Dedifferentiated amniotic fluid mesenchymal stem cell (primary cell): Measurements from ENCODE around the gene MLX.
"Not testable (repeated sequence)": the region's sequence is repeated elsewhere in the genome, so short reads cannot be mapped to it uniquely, and the experiment has no call there.

Experiments used
- DNase-seq: peaks from one replicate; pipeline ENCODE4 v3.0.0-alpha.2; 2016; ENCODE audit errors: extremely low spot score

The MLX gene

DNA sequence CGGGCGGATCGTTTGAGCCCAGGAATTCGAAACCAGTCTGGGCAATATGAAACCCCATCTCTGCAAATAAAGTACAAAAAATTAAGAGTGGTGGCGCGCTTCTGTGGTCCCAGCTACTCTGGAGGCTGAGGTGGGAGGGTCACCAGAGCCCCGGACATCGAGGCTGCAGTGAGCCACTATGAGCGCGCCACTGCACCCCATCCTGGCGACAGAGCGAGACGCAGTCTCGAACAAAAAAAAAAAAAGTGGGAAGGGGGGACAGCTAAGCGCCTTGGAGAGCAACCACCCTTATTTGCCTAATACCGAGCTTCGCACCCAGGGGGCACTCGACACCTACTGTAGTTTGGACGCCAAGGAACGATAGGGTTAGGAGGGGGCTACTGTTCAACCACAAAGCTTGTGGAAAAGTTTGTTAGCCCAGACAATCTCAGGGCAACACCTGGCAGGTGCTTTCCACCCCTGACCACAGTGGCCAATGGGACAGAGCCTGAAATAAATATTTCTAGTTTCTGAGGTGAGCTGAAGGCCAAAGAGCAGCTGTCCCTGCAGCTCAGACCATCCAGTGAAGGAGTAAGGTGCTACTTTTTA is 11.5 kb downstream of the MLX start:
- DNase-seq: peak; percentile 69

DNA sequence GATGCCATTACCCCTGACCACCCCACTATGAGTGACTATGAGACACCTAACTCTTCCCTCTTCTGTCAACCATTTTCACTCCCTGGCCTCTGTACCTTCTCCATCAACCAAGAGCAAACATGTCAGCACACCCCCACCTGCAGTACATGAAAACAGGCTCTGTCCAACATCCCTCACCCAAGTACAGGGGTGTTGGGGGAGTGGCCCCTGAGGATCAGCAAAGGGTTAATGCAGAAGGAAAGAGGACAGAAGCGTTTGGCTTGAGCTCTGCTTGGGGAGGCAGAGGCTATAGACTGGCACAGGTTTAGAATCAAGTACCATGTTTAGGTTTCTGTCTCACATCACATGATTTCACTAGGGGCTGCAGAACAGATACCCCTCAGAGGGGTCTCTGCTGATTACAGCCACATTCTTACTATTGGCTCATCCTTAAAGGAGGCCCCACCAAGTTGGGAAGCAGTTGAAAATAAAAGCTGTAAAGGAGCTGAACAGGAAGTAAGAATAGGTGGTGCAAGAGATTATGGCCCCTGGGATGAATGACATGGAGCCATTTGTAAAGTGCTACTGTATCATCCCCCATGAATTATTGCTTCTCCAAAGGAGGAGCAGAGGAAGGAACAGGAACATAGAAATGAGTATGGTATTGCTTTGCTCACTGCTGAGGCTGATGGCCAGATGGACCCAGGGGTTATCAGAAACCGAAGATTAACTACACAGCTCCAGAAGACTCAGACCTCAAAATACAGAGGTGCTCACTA is 13.1 kb downstream of the MLX start:
- DNase-seq: no peak

DNA sequence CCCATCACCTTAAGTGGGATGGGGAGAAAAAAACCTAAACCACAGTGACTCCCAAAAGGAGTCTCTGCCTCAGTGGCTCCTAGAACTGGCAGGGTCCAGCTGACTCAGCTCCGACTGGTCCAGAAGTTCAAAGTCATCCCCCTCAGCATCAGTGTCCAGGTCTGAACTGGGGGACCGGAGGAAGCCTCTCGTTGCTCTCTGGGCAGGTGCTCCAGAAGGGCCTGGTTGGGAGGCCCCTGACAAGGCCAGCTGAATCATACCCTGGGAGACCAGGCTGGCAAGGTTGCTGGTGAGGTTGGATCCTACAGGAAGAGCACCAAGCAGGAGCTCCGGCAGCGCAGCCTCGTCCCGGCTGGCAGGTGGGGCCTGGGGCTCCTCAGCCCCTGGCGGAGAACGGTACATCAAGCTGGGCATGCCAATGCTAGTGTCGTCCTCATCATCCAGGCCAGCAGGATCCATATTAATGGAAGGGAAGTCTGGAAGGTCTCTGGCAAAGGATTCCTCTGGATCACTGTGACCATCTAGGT is 14.9 kb downstream of the MLX start:
- no peak for DNase-seq

DNA sequence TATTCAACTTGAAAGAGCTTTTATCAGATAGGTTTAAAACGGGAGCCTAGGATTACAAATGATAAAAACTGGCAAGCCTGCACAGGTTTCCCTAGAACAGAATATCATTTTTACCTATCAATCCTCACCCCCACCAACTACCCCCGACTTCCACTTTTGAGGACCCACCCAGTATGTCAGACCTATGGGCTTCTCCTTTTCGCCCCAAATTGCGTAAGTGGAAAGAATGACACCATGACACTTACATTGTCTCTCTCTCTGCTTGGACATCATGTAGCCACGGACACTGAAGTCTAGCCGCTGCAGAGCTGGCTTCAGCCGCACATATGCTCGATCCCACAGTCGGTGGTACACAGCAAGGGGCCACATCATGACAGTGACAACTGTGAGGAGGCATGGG is 18.0 kb downstream of the MLX start:
- DNase-seq: no peak

DNA sequence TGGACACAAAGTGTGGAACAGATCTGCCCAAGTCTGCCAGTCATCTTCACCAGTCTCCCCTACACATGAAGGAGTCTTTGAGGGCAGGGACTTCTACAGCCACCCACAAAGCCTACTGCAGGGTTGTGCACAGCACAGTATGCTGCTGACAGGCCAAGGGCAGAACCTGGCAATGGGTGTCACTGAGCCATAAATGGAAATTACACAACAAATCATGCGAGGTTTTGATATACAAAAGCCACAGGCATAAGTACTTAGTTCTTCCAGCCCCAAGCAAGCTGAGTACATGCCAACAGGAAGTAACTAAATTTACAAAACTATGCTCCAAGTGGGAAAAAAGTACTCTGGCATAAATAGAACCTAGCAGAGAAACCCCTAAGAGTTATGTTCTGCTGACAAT is 18.5 kb downstream of the MLX start:
- no peak for DNase-seq

DNA sequence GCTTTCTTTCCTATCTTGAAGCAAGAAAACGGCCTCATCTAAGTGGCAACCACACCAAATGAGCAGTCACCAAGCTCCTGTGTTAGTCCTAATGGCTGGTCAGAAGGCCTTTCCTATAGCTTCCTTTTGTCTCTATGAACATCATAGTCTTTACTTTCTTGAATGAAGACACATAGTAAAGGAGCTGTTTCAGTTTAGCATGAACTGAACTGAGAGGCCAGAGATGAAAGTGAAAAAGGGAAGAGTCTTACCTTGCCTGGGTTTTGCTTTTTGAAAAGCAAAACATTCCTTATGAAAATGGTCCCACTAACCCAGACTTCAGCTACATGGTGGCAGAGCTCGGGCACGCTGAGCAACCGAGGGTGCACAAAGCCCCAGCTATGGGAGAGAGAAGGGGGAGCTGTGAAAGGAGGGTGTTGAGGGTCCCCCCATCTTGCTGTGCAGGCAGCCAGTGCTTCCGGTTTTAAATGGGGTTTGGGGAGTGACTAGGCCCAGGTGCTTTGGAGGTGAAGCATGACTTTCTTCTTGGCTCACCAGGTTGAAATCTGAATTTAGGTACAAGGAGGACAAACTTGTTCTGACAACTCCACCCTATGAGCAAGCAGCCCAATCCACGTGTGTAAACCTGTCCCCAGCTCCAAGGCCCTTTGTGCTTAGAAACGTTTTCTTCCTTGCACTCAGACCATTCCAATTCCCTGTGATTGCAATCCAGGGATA is 19.8 kb downstream of the MLX start:
- no peak for DNase-seq

DNA sequence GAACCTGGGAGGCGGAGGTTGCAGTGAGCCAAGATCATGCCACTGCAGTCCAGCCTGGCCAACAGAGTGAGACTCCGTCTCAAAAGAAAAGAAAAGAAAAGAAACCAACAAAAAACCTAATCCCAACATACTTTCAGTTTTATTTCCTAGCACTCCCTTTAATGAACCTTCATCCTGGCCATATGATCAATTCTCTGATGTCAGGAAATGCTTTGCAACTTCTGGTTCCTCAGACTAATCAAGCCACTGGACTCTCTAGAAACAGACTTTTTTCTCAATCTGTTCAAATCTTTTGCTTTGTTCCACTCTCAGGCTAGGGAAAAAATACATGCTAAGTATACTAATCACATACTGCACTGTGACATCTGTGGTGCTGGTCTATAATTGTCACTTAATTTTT is 24.0 kb downstream of the MLX start:
- no peak for DNase-seq

DNA sequence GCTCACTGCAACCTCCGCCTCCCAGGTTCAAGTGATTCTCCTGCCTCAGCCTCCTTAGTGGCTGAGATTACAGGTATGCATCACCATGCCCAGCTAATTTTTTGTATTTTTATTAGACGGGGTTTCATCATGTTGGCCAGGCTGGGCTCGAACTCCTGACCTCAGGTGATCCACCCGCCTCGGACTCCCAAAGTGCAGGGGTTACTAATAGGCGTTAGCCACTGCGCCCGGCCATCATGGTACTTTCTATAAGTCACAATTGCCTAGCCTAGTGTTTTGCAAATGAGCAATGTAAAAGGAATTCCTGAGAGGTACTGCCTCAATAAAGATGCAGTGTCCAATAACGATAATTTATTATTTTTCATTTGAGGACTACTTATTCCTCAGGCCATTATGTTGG is 24.5 kb downstream of the MLX start:
- no peak for DNase-seq

DNA sequence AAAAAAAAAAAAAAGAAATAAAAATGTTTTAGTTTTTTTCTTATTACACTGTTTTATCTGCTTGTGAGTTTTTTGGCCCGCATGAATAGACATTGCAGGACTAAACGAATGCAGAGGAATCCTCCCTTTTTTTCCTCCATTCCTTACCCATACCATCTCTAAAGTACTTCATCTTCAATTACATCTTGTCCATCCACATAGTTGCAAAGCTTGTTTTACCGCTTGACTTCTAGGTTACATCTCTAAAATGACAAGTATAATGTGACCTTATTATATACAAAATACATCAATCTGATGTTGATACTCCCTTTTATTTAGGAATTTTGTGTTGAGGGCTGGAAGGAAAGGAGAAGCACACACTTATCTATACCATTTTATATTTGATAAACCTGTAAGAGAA is 29.5 kb downstream of the MLX start:
- DNase-seq: no peak

DNA sequence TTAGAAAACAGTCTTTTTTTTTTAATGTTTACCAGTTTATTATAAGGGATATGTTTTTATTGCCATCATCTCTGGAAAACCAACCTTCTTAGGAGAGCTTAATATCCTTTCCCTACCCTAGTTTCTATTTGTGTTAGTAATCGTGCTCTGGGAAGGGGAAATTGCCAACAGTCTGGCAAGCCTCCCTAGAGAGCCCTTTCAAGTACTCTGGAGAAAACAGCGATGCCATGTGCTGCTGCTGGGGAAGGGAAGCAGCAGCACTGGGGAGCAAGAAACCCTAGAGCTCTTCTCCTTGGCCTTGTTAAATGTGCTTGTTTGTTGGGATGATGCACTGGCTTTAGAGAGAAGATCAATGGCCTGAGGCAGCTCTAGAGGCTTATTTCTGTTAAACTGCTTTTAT is 32.0 kb downstream of the MLX start:
- no peak for DNase-seq

DNA sequence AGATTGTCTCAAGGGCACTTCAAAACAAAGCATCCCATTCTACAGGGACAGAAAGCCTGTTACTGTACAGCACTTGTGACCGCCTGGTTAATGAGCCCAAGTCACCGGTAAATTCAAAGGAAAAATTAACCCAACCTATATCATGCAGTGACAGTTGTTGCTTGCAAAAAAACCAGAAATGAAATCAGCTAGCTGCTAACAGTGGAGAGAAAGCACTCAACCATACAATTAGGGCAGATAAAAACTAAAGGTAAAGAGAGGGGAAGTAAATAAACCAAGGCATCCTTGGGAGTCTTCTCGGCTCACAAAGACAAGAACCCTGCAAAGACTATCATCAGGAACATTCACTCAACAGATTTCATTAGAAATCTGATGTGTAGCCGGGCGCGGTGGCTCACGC is 36.4 kb downstream of the MLX start:
- DNase-seq: no peak

DNA sequence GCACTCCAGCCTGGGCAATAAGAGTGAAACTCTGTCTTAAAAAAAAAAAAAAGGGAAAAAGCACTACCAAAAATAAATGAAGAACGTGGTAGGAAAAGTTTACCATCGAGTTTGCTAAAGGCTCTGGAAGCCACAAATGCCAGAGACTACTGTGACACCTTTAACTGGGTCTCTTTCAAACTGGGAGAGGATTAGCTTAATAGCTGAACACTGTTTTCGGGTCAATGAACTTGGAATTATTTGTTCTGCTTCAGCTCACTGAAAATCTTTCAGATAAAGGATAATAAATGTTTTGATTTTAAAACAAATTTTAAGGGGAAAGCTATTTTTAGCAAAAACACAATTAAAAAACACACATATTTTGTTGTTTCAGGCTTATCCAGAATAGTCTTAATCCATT is 40.9 kb downstream of the MLX start:
- no peak for DNase-seq

DNA sequence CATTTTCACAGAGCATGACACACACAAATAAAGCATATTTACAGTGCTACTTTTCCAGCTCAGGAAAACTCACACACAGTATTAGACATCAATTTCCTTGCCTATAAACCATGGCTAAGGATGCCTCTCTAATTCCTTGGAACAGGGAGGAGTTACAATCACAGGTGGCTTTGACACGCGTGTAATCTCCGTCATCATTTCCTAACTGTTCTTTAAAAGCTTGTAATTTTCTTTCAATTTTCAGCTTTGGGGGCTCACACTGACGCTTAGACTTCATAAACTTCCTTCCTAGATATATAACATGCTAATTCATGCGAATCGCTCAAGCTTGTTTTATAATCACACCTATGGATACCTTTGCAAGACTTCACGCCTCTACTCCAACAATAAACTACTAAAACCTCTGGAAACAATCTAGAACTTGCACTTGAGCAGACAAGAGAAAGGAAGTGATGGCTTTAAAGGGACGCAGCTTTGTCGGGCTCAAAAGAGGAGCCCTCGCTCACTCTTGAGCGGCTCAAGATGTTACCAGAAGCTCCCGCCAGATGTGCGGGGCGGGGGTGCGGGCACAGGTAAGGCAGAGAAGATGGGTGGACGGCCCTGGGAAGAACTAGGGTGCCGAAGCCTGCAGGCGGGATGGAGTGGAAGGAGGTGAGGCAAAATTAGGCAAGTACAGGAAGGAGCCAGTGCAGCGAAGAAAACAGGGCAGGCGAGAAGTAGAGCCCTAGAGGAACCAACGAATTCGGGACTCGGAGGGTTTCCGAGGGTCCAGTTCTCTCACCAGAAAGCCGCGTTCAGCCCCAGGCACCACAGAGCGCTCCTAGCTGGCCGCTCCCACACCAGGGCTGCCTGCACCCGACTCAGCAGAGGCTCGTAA is 41.6 kb downstream of the MLX start:
- DNase-seq: no peak

DNA sequence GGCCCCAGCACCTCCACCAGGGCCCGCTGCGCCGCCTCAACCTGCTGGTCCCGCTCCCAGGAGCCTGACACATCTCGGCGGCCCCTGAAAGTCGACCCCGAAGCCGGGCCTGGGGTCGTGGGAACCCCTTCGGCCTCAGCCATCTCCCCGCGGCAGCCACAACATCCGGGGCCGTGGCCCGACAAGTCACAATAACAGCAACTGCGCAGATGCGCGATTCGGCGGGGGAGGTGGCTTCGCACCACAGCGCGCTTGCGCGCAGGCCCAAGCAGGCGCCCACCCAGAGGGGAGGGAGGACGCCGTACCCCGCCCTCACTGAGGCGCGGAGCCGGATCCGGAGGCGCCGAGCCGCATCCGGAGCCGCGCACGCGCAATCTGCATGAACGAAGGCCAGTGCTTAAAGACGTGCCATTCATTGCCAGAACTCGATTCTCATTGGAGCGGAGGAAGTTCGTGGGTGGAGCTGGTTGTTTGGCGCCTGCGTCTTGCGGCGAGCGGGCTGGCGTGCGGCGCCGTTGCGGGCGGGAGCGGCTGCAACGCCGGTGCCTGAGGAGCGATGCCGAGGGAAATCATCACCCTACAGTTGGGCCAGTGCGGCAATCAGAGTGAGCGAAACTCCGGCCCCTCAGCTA is 42.4 kb downstream of the MLX start, which contains the start of the genes RETREG3 and TUBG1:
Gene RETREG3 (minus strand): TSS at position 193 of the 632 bp plus-strand sequence. CDS start 50 bp downstream, at position 143.
Gene TUBG1 (plus strand): TSS at position 502 of the 632 bp plus-strand sequence. CDS start 55 bp downstream, at position 557.
- peak; percentile 99 for DNase-seq

DNA sequence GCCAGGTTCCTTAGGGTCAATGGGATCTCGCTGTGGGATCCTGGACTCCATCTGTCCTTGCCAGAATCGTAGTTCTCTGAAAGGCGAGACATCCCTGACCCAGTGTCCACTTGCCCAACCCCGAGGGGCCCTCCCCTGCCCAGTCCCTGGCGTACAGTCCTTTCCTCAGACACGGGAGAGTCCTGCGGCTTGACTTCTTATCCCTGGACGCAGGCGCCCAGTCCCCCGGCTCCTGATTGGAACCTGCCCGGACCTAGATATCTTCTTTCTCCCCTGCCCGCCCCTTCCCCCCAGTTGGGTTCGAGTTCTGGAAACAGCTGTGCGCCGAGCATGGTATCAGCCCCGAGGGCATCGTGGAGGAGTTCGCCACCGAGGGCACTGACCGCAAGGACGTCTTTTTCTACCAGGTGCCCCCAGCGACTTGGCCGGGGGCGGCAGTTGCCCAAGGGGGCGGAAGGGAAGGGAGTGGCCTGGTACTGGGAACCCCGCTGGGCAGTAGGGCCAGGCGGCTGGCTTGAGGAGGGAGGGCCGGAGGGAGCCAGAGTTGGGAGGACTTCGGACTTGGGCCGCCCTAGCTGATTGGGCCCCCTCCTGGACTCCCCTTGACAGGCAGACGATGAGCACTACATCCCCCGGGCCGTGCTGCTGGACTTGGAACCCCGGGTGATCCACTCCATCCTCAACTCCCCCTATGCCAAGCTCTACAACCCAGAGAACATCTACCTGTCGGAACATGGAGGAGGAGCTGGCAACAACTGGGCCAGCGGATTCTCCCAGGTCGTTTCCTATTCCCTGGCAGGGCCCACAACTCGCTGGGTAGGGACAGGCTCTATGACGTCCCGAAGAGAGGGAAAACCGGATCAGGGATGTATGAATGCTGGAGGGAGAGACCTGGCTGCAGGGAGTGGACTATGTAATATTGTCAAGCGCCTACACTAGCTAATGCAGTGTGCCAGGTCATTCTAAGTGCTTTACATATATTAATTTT is 43.2 kb downstream of the MLX start:
- DNase-seq: not testable (repeated sequence)

DNA sequence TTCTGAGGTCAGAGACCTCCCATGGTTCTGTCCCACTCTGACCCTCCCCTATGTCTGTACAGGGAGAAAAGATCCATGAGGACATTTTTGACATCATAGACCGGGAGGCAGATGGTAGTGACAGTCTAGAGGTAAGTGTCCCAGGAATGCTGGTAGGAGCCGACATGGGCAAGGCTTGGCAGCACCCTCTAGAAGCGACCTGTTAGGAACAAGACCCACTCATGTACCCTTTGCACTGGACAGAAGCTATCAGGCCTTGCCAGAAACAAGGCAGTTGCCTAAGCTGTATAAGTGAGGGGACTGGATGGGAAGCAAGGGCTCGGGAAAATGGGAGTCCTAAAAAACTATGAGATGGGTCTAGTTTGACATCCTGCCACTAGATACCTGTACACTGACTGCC is 45.1 kb downstream of the MLX start:
- DNase-seq: no peak

DNA sequence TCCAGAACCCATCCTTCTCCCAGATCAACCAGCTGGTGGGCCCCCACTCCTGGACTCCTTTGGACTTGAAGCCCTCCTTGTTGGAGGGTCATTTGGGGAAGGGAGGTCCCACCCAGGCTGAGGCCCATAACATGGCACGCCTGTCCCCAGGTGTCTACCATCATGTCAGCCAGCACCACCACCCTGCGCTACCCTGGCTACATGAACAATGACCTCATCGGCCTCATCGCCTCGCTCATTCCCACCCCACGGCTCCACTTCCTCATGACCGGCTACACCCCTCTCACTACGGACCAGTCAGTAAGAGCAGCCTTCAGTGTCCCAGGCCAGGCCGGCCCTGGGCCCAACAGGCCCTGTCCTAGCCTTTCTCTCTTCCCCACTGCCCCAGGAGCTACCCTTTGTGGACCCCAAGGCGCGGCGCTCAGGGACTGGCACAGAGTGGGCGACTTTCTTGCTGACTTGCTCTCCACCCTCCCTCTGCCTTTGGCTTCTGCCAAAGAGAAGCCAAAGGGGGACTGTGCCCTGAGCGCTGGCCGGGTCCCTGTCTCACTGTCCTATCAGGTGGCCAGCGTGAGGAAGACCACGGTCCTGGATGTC is 46.9 kb downstream of the MLX start:
- DNase-seq: no peak

DNA sequence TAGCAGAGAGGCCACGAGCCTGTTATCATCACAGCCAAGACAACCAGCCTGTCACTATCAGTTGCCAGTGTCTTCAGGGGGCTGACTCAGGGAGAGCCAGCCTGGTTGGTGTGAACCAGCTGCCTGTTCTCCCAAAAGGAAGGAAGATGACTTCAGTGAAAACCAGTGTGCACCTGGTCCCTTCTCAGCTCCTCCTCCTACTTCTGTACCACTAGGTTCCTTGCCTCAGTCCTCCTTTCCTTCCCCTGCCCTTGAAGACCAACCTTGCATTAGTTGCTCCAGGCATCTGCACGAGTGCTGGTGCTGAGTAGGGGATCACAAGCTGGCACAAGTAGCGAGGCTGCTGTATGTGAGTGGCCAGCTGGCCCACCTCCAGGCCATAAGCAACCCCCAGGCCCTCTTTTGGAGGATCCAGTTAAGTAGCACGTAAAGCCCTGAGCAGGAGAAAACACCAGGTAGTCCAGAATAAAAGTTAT is 51.1 kb downstream of the MLX start:
- DNase-seq: no peak

DNA sequence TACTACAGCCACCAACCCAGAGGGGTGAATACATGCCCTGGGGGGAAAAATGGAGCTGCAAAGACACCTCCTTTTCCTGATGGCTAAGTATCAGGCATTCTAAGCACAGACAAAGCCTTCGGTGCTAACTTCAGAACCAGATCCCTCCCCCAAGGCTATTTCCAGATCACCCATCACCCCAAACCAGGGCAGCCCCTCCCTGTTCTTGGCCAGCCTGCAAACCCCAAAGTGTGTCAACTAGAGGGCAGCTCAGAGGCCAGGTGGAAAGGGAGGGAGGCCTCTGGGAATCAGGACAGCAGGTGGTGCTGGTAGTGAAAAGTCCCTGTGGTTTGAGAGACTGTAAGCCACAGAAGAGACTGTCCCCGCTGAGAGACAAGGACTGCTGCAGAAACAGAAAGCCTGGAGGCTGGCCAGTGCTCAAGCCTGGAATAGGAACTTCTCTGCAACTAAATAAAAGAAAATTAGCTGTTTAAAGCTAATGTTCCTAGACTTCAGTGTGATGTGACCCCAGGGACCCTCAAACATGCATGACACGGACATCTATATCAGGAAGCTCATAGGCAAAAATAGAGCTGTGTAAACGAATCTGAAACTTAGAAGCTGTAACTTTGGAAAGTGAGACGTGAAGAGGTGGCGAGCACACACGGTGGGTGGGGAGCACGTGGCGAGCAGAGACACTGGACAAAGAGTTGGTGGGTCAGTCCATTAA is 51.7 kb downstream of the MLX start:
- DNase-seq: no peak
